GM23338 (cell line): Measurements from ENCODE around the gene FBLN5. TPM values are rescaled to one million over a fixed set of nuclear protein-coding genes. Genes with fewer than 3 reads are reported as not detected.

Experiments used
- ATAC-seq: fragments of 200-7000 bp; cut with Tn5 transposase; 3 replicates; pipeline ENCODE4 v1.9.1; 2020
- DNase-seq: peaks from one replicate; pipeline ENCODE4 v3.0.0-alpha.2; 2015; ENCODE audit warnings: low spot score
- H2AFZ ChIP-seq: fragments of 200-600 bp; sonication (generic); 2 replicates; pipeline ENCODE4 v1.8.0; 2016; ENCODE audit warnings: antibody characterized with exemption, mild to moderate bottlenecking, moderate library complexity
- H3F3A ChIP-seq: fragments of 200-600 bp; sonication (generic); replicated peaks from 2 replicates; pipeline ENCODE4 v1.8.0; 2017; ENCODE audit warnings: antibody characterized with exemption, mixed run types, low read depth
- H3K27ac ChIP-seq: fragments of 200-600 bp; sonication (generic); 2 replicates; pipeline ENCODE4 v1.6.1; 2016; ENCODE audit warnings: low read depth
- H3K27me3 ChIP-seq: fragments of 200-600 bp; sonication (generic); 2 replicates; pipeline ENCODE4 v1.8.0; 2016; ENCODE audit warnings: mild to moderate bottlenecking, mixed run types, moderate library complexity; ENCODE audit not compliant: insufficient read depth
- H3K36me3 ChIP-seq: fragments of 200-600 bp; sonication (generic); 2 replicates; pipeline ENCODE4 v1.8.0; 2016; ENCODE audit warnings: mild to moderate bottlenecking; ENCODE audit not compliant: insufficient read depth
- H3K4me1 ChIP-seq: fragments of 200-600 bp; sonication (generic); 2 replicates; pipeline ENCODE4 v1.8.0; 2016; ENCODE audit warnings: mild to moderate bottlenecking, moderate library complexity; ENCODE audit not compliant: insufficient read depth
- H3K4me2 ChIP-seq: fragments of 200-600 bp; sonication (generic); 2 replicates; pipeline ENCODE4 v1.7.1; 2017; ENCODE audit warnings: mixed run types
- H3K4me3 ChIP-seq: fragments of 200-600 bp; sonication (generic); 2 replicates; pipeline ENCODE4 v1.6.1; 2016; ENCODE audit warnings: mixed run types
- H3K79me2 ChIP-seq: fragments of 200-600 bp; sonication (generic); replicated peaks from 2 replicates; pipeline ENCODE4 v1.8.0; 2017; ENCODE audit warnings: mild to moderate bottlenecking; ENCODE audit not compliant: insufficient read depth
- H3K9me2 ChIP-seq: fragments of 200-600 bp; sonication (generic); 2 replicates; pipeline ENCODE4 v1.8.0; 2017; ENCODE audit not compliant: insufficient read depth
- H4K20me1 ChIP-seq: fragments of 200-600 bp; sonication (generic); replicated peaks from 2 replicates; pipeline ENCODE4 v1.8.0; 2017; ENCODE audit warnings: mild to moderate bottlenecking; ENCODE audit not compliant: insufficient read depth
- H3K27ac Mint-ChIP-seq: 2 replicates; pipeline ENCODE4 v1.8.0; 2020; ENCODE audit warnings: inconsistent platforms, mild to moderate bottlenecking, moderate library complexity, mixed read lengths
- H3K27me3 Mint-ChIP-seq: 3 replicates; pipeline ENCODE4 v1.8.0; 2022; ENCODE audit warnings: low read depth, mild to moderate bottlenecking, moderate library complexity, mixed read lengths, inconsistent platforms; ENCODE audit not compliant: insufficient read depth, poor library complexity
- H3K36me3 Mint-ChIP-seq: 3 replicates; pipeline ENCODE4 v1.8.0; 2021; ENCODE audit warnings: low read depth, mild to moderate bottlenecking, inconsistent platforms, moderate library complexity, mixed read lengths
- H3K4me1 Mint-ChIP-seq: 3 replicates; pipeline ENCODE4 v1.8.0; 2020; ENCODE audit warnings: mild to moderate bottlenecking, inconsistent platforms, mixed read lengths
- H3K4me3 Mint-ChIP-seq: 3 replicates; pipeline ENCODE4 v1.8.0; 2021; ENCODE audit warnings: moderate library complexity, mild to moderate bottlenecking, inconsistent platforms, mixed read lengths
- H3K9me3 Mint-ChIP-seq: 3 replicates; pipeline ENCODE4 v1.8.0; 2020; ENCODE audit warnings: moderate library complexity, mild to moderate bottlenecking, inconsistent platforms, mixed read lengths
- CREB1 ChIP-seq: fragments of 250-450 bp; sonication (Bioruptor Pico); IDR thresholded peaks from 2 replicates; pipeline ENCODE4 v1.5.0; 2020; ENCODE audit warnings: low read depth, mild to moderate bottlenecking, moderate library complexity
- ETS1 ChIP-seq: IDR thresholded peaks from 2 replicates; pipeline ENCODE4 v1.6.1; 2016; ENCODE audit warnings: antibody characterized with exemption
- EZH2 ChIP-seq: fragments of 200-600 bp; sonication (generic); IDR thresholded peaks from one replicate; pipeline ENCODE4 v1.8.0; 2017; ENCODE audit warnings: antibody characterized with exemption, mild to moderate bottlenecking, low read depth; ENCODE audit not compliant: unreplicated experiment
- EZH2phosphoT487 ChIP-seq: fragments of 200-600 bp; sonication (generic); IDR thresholded peaks from one replicate; pipeline ENCODE4 v1.8.1; 2018; ENCODE audit warnings: antibody characterized with exemption; ENCODE audit not compliant: unreplicated experiment
- JUNB ChIP-seq: IDR thresholded peaks from one replicate; pipeline ENCODE4 v1.6.1; 2016; ENCODE audit warnings: antibody characterized with exemption; ENCODE audit not compliant: unreplicated experiment
- NANOG ChIP-seq: IDR thresholded peaks from 2 replicates; pipeline ENCODE4 v1.6.1; 2016; ENCODE audit warnings: antibody characterized with exemption, borderline replicate concordance
- POLR2AphosphoS5 ChIP-seq: IDR thresholded peaks from 2 replicates; pipeline ENCODE4 v1.6.1; 2016; ENCODE audit warnings: antibody characterized with exemption, low read depth
- STAT1 ChIP-seq: IDR thresholded peaks from one replicate; pipeline ENCODE4 v1.6.1; 2016; ENCODE audit warnings: antibody characterized with exemption; ENCODE audit not compliant: unreplicated experiment
- ZNF114 ChIP-seq: fragments of 250-450 bp; sonication (Bioruptor Pico); IDR thresholded peaks from 2 replicates; pipeline ENCODE4 v1.5.0; 2020; ENCODE audit warnings: mild to moderate bottlenecking, moderate library complexity
- ZNF331 ChIP-seq: fragments of 250-450 bp; sonication (Bioruptor Pico); IDR thresholded peaks from 2 replicates; pipeline ENCODE4 v1.5.0; 2020; ENCODE audit warnings: low read depth, mild to moderate bottlenecking, moderate library complexity
- ZNF462 ChIP-seq: fragments of 250-450 bp; sonication (Bioruptor Pico); IDR thresholded peaks from 2 replicates; pipeline ENCODE4 v1.5.0; 2020; ENCODE audit warnings: mild to moderate bottlenecking, moderate library complexity
- polyA plus RNA-seq: library from polyadenylated mRNA; unstranded; fragments of >200 nt; fragmentation: Nextera tagmentation; extraction: Ambion mirVana; gene quantifications from 2 replicates; pipeline ENCODE4 v1.2.1, GENCODE V29; 2016
- total RNA-seq: library from RNA; depleted of rRNA; stranded (reverse); fragments of >200 nt; shearing (Covaris generic); gene quantifications from 2 replicates; pipeline ENCODE4 v1.2.3, GENCODE V29; 2014
- TF ChIP-seq, protein P1 (sequence below), 2 experiments: fragments of 200-600 bp in 1 of 2; sonication (generic) in 1 of 2; conservative IDR thresholded peaks; 2 replicates each; pipeline versions ENCODE4 v1.5.1 to v1.6.1; 2016 to 2017; ENCODE audit warnings: antibody characterized with exemption in 2 of 2, low read depth in 2 of 2, mild to moderate bottlenecking in 2 of 2, moderate library complexity in 1 of 2

Gene FBLN5
- total and polyA plus RNA-seq, 2 experiments from 2014 or later: 4.3 to 4.9 TPM

DNA sequence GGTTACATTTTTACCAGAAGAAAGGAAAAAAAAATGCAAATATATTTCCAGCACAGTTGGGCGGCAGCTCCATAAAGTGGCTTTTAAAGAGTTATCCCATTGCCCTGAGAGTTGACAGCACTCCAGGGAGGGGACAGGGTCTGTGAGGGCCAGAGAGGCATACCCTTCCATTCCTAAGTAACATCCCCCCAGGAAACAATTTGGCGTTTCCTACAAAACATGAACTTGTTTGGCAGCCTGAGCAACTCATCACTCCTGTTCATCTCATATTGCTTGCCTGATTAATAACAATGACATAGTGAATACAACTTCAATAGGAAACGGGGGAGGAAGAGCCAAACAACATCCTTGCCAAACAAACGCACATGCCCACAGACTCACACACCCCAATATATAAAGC, 103.5 kb downstream of the FBLN5 start (continued):
- no peak for TF ChIP-seq ZNF462 (CRISPR knock-in tag)

DNA sequence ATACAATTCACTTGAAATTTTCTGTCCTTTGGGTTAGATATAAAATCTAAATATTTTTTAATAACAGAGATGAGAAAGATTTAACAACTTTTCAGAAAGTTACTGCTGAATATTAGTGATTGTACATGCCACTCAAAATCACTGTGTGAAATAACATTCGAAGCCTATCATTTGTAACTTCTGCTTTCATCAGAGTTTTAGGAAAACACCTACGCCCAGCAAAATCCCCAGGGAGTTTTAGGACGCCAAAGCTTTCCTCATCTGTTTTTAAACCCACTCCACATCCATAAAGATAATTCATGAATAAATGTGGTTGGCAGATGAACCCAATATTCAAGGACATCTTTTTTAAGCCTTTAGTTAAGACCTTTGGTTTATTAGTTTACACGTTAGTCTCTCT, 104.1 kb downstream of the FBLN5 start:
- H3K36me3 ChIP-seq: no peaks in the 10 kb centered on the region
- no peak overlapping the region for H3K4me2 ChIP-seq
- Mint-ChIP-seq H3K27ac (no peak overlapping the region), H3K27me3 (peaks cover 2% of the 10 kb centered on the region), H3K9me3 (no peaks in the 10 kb centered on the region), H3K4me1 (0 out of 3 replicates have a peak, but pooled peaks cover 5% of the 10 kb centered on the region), H3K4me3 (no peak overlapping the region), H3K36me3 (no peaks in the 10 kb centered on the region)
- H3F3A ChIP-seq: no peaks in the 10 kb centered on the region
- no peak overlapping the region for H3K27ac ChIP-seq
- TF ChIP-seq NANOG (no peak), ZNF331 (CRISPR knock-in tag) (no peak), STAT1 (no peak), EZH2 (no peak)
- H3K9me2 ChIP-seq: no peaks in the 10 kb centered on the region; the same call in none of the 2 replicates
- no peak overlapping the region for H2AFZ ChIP-seq
- ATAC-seq (no peak), DNase-seq (no peak)
- H3K4me1 ChIP-seq: no peaks in the 10 kb centered on the region
- no peak overlapping the region for H3K4me3 ChIP-seq
- H3K27me3 ChIP-seq: no peaks in the 10 kb centered on the region
- no peaks in the 10 kb centered on the region for H4K20me1 ChIP-seq
- no peaks in the 10 kb centered on the region for H3K79me2 ChIP-seq

- Histone ChIP-seq H3K36me3 (no peaks in the 10 kb centered on the region), H3K79me2 (no peaks in the 10 kb centered on the region), H3K4me2 (no peak overlapping the region), H3F3A (no peaks in the 10 kb centered on the region), H2AFZ (no peak overlapping the region), H3K27me3 (no peaks in the 10 kb centered on the region), H3K4me3 (no peak overlapping the region), H4K20me1 (no peaks in the 10 kb centered on the region), H3K9me2 (no peaks in the 10 kb centered on the region; the same call in none of the 2 replicates), H3K4me1 (peaks cover 6% of the 10 kb centered on the region; the same call in 1 of the 2 replicates), H3K27ac (no peak overlapping the region)
- no peaks in the 10 kb centered on the region for H3K9me3 Mint-ChIP-seq
- ATAC-seq (no peak), DNase-seq (no peak)
- H3K4me1 Mint-ChIP-seq: peaks cover 7% of the 10 kb centered on the region; the same call in 1 of the 3 replicates
- H3K36me3 Mint-ChIP-seq: no peaks in the 10 kb centered on the region
- no peak overlapping the region for H3K27ac Mint-ChIP-seq
- no peak overlapping the region for H3K4me3 Mint-ChIP-seq
- H3K27me3 Mint-ChIP-seq: no peaks in the 10 kb centered on the region
- no peak for TF ChIP-seq EZH2phosphoT487
- no peak for TF ChIP-seq STAT1
- TF ChIP-seq, protein P1, sequence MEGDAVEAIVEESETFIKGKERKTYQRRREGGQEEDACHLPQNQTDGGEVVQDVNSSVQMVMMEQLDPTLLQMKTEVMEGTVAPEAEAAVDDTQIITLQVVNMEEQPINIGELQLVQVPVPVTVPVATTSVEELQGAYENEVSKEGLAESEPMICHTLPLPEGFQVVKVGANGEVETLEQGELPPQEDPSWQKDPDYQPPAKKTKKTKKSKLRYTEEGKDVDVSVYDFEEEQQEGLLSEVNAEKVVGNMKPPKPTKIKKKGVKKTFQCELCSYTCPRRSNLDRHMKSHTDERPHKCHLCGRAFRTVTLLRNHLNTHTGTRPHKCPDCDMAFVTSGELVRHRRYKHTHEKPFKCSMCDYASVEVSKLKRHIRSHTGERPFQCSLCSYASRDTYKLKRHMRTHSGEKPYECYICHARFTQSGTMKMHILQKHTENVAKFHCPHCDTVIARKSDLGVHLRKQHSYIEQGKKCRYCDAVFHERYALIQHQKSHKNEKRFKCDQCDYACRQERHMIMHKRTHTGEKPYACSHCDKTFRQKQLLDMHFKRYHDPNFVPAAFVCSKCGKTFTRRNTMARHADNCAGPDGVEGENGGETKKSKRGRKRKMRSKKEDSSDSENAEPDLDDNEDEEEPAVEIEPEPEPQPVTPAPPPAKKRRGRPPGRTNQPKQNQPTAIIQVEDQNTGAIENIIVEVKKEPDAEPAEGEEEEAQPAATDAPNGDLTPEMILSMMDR (conservative IDR thresholded peaks at IDR 0.05; ENCODE audit: low read depth in 2 of 2): no peak
- TF ChIP-seq JUNB: no peak
- no peak for TF ChIP-seq POLR2AphosphoS5
- no peak for TF ChIP-seq CREB1 (CRISPR knock-in tag)
- no peak for TF ChIP-seq EZH2
- TF ChIP-seq ZNF331 (CRISPR knock-in tag): no peak
- no peak for TF ChIP-seq ZNF114 (CRISPR knock-in tag)
- no peak for TF ChIP-seq ETS1
Observed at GRCh38 chr14:91841065-91841464, 106.4 kb downstream of the FBLN5 start.
